Activated effector memory CD4-positive, alpha-beta T cell treated with anti-CD3 and anti-CD28 coated beads, Interleukin-2, amount 50 U/mL, for 16 hours (primary cell): ENCODE measurements around the gene DIS3L2.
"Not testable (repeated sequence)": the region's sequence is repeated elsewhere in the genome, so short reads cannot be mapped to it uniquely, and the experiment has no call there.

Experiments used
- DNase-seq: peaks from one replicate; pipeline ENCODE4 v3.0.0-alpha.2; 2020

The DIS3L2 gene

DNA sequence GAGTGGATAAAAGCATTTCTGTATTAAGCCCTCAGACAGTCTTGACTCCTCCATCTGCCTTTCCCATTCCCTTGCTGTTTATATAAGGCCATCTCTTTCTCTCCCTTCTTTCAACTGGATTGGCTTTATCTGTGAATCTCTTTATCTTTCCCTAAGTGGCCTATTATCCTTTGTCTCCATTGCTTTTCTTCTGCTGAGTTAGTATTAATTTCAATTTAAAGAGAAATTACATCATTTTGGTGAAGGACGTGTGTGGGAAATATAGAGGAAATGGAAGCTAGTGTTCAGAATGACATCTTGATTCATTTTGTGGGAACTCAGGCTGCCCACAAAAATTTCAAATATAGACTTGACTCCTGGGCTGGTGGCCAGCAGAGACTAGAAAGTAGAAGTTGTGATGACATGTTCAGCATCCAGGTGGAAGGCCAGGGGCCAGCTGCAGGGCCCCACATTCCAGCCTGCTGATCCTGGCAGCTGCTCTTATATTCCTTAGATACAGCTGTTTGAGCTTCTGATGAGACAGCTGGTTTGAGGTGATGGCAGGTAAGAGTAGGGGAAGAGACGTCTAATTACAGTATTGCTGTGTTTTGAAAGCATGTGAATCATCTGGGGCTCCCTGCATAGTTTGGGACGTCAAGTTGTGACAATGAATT, 52.3 kb downstream of the DIS3L2 start:
- DNase-seq = no peak

GRCh38 chr2:232014681-232015080, 53.2 kb downstream of the DIS3L2 start:
- no peak for DNase-seq

GRCh38 chr2:232018181-232018580, 56.7 kb downstream of the DIS3L2 start:
- no peak for DNase-seq

DNA sequence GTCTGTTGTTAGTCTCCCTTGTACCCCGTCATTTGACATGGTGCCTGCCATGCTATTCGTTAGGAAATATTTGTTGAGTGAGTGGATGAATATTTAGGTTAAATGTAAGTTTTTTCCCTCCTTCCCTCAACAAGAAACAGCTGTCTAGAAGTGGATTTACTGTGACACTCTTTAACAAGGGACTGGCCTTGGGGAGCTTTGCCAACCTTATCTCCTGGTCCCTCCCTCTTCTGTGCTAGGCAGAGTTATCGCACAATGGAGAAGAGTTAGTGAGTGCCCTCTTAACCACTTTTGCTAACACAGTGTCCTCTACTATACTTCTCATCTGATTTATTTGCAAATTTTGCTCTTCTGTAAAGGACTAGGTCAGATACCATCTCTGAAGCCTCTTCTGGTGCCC, 61.2 kb downstream of the DIS3L2 start:
- DNase-seq = no peak

DNA sequence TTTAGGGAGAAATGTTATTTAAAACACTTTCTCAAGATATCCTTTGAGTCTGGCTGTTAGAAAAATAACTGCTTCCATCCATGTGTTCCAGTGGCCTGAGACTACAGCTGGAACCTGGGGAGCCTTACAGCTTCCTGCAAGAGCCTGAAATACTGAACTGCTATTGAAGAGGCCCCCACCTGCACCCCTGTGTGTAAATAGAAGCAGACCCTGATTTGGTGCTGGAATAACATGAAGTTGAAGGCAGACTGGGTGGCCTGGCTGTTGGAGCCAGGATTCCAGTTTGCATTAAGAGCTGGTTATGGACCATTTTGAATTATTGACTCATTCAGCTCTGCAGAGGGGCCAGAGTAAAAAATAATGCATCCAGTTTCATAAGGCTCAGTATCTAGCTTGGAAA, 61.9 kb downstream of the DIS3L2 start:
- no peak for DNase-seq

DNA sequence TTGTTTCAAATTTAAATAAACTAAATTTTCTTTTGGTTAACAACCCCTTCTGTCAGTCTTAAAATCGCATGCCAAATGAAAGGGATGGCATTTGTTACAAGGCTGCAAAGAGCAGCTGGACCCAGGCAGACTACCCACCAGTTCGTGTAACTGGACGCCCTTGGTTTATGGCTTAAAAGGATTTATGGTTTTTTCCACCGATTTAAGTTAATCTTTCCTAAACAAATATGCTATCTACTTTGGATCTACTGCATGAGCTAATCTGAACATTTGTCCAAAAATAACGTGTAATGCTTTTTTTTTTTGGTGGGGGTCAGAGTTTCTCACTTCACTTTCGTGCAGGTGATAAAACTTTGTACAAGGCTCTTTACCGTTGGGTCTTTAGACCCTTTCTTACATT, 62.9 kb downstream of the DIS3L2 start:
- DNase-seq = no peak

DNA sequence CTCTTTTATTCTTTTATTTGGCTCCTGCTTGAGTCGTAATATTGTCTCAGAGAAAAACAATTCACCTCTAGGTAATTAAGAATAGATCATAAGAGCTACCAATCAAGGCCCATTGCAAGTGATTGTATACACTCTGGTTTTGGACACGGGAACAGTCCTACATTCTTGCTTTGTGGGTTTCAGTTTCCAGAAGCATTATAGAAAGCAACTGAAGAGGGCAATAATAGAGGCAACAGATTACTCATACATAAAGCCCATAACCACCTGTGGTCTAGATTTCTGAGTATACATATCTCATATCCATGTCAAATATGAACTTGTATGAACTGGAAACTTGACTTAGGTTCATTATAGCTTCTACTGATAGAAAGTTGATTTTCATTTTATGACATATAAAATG, 65.4 kb downstream of the DIS3L2 start:
- DNase-seq = no peak

DNA sequence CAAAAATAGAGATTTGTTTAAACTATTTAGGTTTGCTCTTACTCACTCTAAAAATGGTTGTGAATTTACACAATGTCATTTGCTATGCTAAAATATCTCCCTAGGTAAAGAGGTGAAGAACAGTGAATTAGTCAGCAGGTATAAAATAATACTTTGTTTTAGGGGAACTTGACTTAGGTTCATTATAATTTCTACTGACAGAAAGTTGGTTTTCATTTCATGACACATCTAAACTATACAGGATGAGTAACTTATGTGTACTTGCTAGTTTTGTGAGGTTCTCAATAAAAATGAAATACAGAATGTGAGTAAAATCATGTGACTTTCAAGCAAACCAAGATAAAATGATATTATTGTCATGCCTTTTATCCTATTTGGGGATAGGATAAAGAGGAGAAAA, 66.0 kb downstream of the DIS3L2 start:
- no peak for DNase-seq

DNA sequence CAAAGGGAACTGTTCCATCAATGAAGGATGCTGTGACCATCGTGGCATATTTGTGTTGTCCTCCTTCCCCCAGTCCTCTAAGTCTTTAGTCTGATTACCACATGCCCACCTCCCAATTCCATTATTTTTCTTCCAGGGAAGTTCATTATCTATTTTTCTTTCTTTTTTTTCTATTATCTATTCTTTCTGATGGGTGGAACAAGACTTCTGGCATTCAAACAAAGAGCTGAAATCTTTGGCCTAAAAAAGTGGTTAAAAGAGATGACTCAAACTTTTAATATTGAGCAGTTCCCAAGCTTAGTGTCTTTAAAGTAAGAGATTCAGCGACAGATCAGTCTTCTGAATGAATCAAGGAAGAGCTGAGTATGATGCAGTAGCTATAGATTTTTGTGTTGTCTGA, 66.6 kb downstream of the DIS3L2 start:
- no peak for DNase-seq

GRCh38 chr2:232028631-232029030, 67.1 kb downstream of the DIS3L2 start:
- DNase-seq = no peak

GRCh38 chr2:232029346-232029745, 67.8 kb downstream of the DIS3L2 start:
- no peak for DNase-seq

DNA sequence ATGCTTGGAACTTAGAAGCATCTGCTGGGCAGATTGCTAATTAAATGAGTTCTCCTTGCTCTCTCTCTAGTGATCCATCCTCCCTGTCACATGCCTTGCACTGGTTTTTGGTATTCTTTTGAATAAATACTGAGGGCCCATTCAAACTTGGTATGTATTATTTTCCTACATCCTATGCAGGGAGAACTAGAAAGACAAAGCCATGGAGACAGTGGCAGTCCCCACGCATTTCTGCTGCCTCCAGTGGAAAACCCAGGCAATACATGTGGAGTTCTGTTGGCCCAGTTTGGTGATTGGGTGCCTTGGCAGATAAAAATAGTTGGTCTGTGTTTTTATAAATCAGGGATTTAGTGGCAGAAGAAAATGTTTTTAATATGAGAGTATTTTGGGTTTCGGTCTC, 68.7 kb downstream of the DIS3L2 start:
- DNase-seq = no peak

GRCh38 chr2:232035292-232035691, 73.8 kb downstream of the DIS3L2 start:
- not testable (repeated sequence) for DNase-seq

GRCh38 chr2:232036876-232037275, 75.4 kb downstream of the DIS3L2 start:
- not testable (repeated sequence) for DNase-seq

- DNase-seq = no peak
Observed at GRCh38 chr2:232038251-232038880, 76.9 kb downstream of the DIS3L2 start.

GRCh38 chr2:232038881-232039485, 77.5 kb downstream of the DIS3L2 start:
- no peak for DNase-seq

DNA sequence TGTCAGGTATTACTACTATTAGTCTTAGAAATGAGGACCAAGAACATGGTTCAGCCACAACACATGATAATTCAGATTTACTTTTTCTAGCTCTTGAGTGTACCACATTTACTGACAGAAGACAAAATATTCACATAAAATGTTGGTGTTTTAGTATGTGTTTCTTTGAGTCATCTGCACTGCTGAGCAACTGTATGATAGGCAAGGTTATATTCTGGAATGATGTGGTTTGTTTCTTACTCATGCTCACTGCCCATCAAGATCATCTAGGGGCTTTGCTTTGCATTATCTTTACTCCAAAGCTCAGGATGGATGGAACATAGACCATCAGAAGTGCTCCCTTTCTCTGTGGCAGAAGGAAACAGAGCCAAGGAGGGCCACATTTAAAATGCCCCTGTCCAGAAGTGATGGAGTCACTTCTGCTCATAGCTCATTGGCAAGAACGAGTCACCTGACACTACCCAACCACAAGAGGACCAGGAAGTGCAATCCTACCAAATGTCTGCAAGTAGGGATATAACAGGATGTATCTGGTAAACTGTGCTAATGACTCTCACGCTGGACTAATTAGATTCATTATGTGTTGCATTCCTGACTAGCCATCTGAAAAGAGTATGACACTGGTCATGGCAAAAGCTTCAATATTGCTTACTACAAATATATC, 81.5 kb downstream of the DIS3L2 start:
- DNase-seq = no peak

DNA sequence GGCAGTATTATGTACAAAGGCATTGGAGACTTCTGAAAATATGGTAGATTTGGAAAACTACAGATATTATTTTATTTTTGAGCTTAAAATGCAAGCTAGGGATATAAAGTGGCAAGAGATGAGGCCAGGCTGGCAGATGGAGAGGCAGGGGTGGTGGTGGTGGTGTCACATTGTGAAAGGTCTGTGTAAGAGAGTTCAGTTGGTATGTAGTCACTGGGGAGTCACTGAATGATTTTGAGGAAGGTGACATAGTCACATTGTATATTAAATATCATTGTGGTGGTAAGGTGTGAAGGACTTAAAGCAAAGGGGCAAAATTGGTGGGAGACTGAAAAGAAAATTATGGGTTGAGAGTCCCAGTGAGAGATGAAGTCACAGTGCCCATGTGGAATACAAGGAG, 82.5 kb downstream of the DIS3L2 start:
- DNase-seq = no peak

DNA sequence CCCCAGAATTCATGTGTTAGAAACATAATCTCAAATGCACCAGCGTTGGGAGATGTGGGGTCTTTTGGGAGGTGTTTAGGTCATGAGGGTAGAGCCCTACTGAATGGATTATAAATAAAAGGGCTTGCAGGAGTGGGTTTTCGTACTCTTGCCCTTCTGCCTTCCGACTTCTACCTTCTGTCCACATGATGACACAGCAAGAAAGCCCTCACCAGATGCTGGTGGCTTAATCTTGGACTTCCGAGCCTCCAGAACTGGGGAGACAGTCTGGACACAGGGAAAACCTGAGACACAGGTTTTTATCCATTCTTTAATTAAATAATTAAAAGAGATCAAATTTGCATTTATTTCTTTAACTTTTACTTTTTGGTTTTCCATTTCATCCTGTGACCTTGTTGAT, 87.8 kb downstream of the DIS3L2 start:
- no peak for DNase-seq

DNA sequence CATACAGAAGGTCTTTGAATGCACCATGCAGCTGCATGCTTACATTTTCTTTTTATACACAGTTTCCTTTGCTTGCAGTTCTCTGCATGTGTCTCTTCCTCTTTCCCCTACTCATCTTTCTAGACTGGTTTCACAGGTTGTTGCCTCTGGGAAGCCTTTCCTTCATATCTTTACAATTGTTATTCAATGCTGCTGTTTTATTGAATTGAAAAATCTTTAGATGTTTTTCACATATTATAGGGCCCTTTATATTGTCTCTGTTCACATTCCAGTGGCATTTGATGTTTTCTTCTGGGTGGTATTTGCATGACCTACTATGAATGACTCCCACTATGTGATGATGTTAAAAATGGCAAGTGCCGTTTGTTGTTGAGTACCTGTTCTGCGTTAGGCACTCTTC, 91.1 kb downstream of the DIS3L2 start:
- no peak for DNase-seq

DNA sequence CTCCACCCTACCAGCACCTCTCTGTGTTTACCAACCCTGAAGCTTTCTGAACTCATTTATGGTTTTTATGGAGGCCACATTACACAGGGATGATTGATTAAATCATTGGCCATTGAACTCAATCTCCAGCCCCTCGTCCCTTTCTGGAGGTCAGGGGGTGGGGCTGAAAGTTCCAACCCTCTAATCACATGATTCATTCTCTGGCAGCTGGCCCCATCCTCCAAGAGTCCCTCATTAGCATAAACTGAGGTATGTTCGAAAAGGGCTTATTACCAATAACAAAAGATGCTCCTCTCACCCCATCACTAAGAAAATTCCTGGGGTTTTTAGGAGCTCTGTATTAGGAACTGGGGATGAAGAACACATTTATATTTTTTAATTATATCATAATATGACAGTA, 92.3 kb downstream of the DIS3L2 start:
- no peak for DNase-seq

DNA sequence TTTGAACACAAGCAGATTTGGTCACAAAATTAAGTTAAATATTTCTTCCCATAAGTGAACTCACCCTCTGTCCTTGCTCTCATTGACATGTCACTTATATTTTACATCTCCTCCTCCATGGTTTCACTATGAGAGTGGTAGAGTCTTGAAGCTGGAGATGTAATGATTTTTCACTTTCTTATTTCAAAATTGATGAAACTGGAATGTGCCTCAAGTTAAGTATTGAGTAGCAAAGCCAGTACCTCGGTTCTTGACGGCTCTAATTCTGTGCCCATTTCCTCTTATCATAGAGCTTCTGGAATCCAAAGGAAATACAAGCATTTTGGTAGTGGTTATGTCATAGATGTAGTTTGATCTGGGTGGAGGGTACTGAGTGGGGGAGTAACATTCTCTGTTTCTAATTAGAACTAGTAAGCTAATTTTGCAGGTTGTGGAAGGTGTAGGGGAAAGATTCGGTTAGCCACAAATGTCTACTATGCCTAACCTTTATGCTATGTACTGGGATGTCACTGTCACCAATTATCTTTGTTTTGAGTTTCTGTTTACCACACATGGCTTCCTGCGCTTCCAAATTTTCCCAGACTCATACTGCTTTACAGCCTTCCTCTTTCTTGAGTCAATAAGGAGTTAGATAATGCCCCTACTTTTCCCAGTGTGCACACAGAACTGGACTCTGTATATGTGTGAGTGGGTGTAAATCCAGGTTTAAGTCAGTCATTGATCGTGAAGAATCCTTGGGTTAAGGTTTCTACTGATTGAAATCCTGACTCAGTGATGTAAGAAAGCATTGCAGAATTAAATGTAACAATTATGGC, 96.8 kb downstream of the DIS3L2 start:
- DNase-seq = no peak

DNA sequence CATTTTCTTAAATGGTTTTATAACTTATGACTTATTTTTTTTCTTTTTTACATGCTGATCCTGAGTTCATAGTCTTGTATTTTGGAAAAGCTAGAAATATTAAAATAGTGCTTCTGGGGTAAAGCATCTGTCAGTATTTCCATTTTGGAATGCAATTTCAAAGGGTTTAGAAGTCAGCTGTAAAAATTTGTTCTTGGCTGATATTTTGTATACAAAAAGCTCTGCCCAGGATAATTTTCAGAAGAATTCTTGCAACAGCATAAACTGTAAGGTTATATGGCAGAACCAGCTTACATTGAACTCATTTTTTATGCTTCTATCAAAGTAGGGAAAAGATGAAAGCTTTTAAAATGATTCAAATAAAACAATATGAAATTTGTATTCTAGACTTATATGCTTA, 97.4 kb downstream of the DIS3L2 start:
- DNase-seq = no peak
